SK-N-SH (cell line): ENCODE data around the gene IRGM. TPM values are rescaled to one million over a fixed set of nuclear protein-coding genes. Genes with fewer than 3 reads are reported as not detected.
"Not testable (repeated sequence)": the region's sequence is repeated elsewhere in the genome, so short reads cannot be mapped to it uniquely, and the experiment has no call there.

Experiments used
- CTCF ChIA-PET: fragments of 300-600, 350-600 bp; formaldehyde crosslinking; extraction: SDS; loops from one replicate; lab custom pipeline; 2021; lab: Yijun Ruan, JAX
- POLR2A ChIA-PET: fragments of 350-600 bp; sonication (Branson Sonifier 250); formaldehyde crosslinking; extraction: SDS; loops from one replicate; lab custom pipeline; 2020; ENCODE audit warnings: antibody characterized with exemption, inconsistent platforms; lab: Yijun Ruan, JAX
- DNase-seq: peaks from one replicate; pipeline ENCODE4 v3.0.0; 2012
- H2AFZ ChIP-seq: fragments of 200-600 bp; sonication (generic); 2 replicates; pipeline ENCODE4 v1.8.1; 2016; ENCODE audit warnings: antibody characterized with exemption, mild to moderate bottlenecking, low read depth
- H3F3A ChIP-seq: fragments of 200-600 bp; sonication (generic); replicated peaks from 2 replicates; pipeline ENCODE3; 2016; ENCODE audit warnings: antibody characterized with exemption, mild to moderate bottlenecking; ENCODE audit not compliant: insufficient read depth
- H3K27ac ChIP-seq, 2 experiments: fragments of 200-500 bp in 1 of 2; fragments of 200-600 bp in 1 of 2; sonication (Bioruptor generic) in 1 of 2; sonication (generic), shearing (Covaris generic) in 1 of 2; 2 replicates each; pipeline versions ENCODE4 v1.5.1 to v1.6.1; 2014 to 2016; ENCODE audit warnings: low read depth in 2 of 2, inconsistent platforms in 1 of 2, low read length in 1 of 2, mild to moderate bottlenecking in 1 of 2, mixed read lengths in 1 of 2
- H3K27me3 ChIP-seq: fragments of 200-600 bp; sonication (generic), shearing (Covaris generic); 2 replicates; pipeline ENCODE4 v1.6.1; 2016; ENCODE audit warnings: mixed run types; ENCODE audit not compliant: insufficient read depth
- H3K36me3 ChIP-seq, 2 experiments: fragments of 200-500 bp in 1 of 2; fragments of 200-600 bp in 1 of 2; sonication (Bioruptor generic) in 1 of 2; sonication (generic) in 1 of 2; replicated peaks in 1 of 2; 2 replicates each; pipeline versions ENCODE3 to v1.5.1; 2014 to 2016; ENCODE audit warnings: low read length in 1 of 2, mild to moderate bottlenecking in 1 of 2; ENCODE audit not compliant: insufficient read depth in 2 of 2, control insufficient read depth in 1 of 2
- H3K4me1 ChIP-seq, 2 experiments: fragments of 200-500 bp in 1 of 2; fragments of 200-600 bp in 1 of 2; sonication (Bioruptor generic) in 1 of 2; sonication (generic), shearing (Covaris generic) in 1 of 2; 2 replicates each; pipeline versions ENCODE4 v1.5.1 to v1.6.1; 2014 to 2016; ENCODE audit warnings: low read depth in 1 of 2, low read length in 1 of 2, mixed run types in 1 of 2; ENCODE audit not compliant: insufficient read depth in 2 of 2, control insufficient read depth in 1 of 2
- H3K4me2 ChIP-seq: fragments of 200-600 bp; sonication (generic), shearing (Covaris generic); 2 replicates; pipeline ENCODE4 v1.6.1; 2017; ENCODE audit warnings: mixed run types
- H3K4me3 ChIP-seq, 2 experiments: fragments of 200-500 bp in 1 of 2; fragments of 200-600 bp in 1 of 2; sonication (Bioruptor generic) in 1 of 2; sonication (generic), shearing (Covaris generic) in 1 of 2; 2 replicates each; pipeline versions ENCODE4 v1.5.1 to v1.8.1; 2014 to 2016; ENCODE audit warnings: low read depth in 2 of 2, inconsistent platforms in 1 of 2, low read length in 1 of 2, mild to moderate bottlenecking in 1 of 2, mixed read lengths in 1 of 2, moderate library complexity in 1 of 2
- H3K79me2 ChIP-seq: fragments of 200-600 bp; sonication (generic); 2 replicates; pipeline ENCODE4 v1.8.1; 2017; ENCODE audit warnings: mild to moderate bottlenecking; ENCODE audit not compliant: insufficient read depth
- H3K9ac ChIP-seq: fragments of 200-600 bp; sonication (generic); 2 replicates; pipeline ENCODE4 v1.6.1; 2017; ENCODE audit warnings: mixed run types
- H3K9me2 ChIP-seq: fragments of 200-600 bp; sonication (generic); 2 replicates; pipeline ENCODE4 v1.6.1; 2017; ENCODE audit warnings: mixed run types
- H3K9me3 ChIP-seq: fragments of 200-600 bp; sonication (generic); 2 replicates; pipeline ENCODE4 v1.6.1; 2017; ENCODE audit warnings: mixed run types, mild to moderate bottlenecking, moderate library complexity
- H4K20me1 ChIP-seq: fragments of 200-600 bp; sonication (generic); 2 replicates; pipeline ENCODE4 v1.6.1; 2017; ENCODE audit warnings: mild to moderate bottlenecking, mixed run types; ENCODE audit not compliant: insufficient read depth
- ELF1 ChIP-seq: IDR thresholded peaks from 2 replicates; pipeline ENCODE4 v1.4.0; 2012
- FOXJ3 ChIP-seq: sonication (generic); formaldehyde crosslinking; IDR thresholded peaks from 2 replicates; pipeline ENCODE4 v1.5.1; 2020; ENCODE audit warnings: mild to moderate bottlenecking, missing genetic modification reagents
- GABPA ChIP-seq: IDR thresholded peaks from 2 replicates; pipeline ENCODE4 v1.4.0; 2012; ENCODE audit warnings: low read depth, mild to moderate bottlenecking
- GATA2 ChIP-seq: sonication (generic); formaldehyde crosslinking; IDR thresholded peaks from 2 replicates; pipeline ENCODE4 v1.5.0; 2020; ENCODE audit warnings: mild to moderate bottlenecking, missing genetic modification reagents
- MXI1 ChIP-seq: IDR thresholded peaks from 2 replicates; pipeline ENCODE4 v1.6.1; 2012; ENCODE audit warnings: mild to moderate bottlenecking, low read depth, low read length, improper control_type of control experiment
- NFIC ChIP-seq: IDR thresholded peaks from 2 replicates; pipeline ENCODE4 v1.4.0; 2012; ENCODE audit warnings: borderline replicate concordance
- POLR2AphosphoS5 ChIP-seq: IDR thresholded peaks from 2 replicates; pipeline ENCODE4 v1.6.1; 2012; ENCODE audit warnings: low read depth, low read length
- REST ChIP-seq: IDR thresholded peaks from 2 replicates; pipeline ENCODE4 v1.6.1; 2012; ENCODE audit warnings: mild to moderate bottlenecking, low read depth, low read length, moderate library complexity
- RFX5 ChIP-seq: IDR thresholded peaks from 2 replicates; pipeline ENCODE4 v1.6.1; 2012; ENCODE audit warnings: mild to moderate bottlenecking, improper control_type of control experiment, low read length
- TAF1 ChIP-seq: IDR thresholded peaks from 2 replicates; pipeline ENCODE4 v1.6.1; 2012; ENCODE audit warnings: low read depth, mild to moderate bottlenecking, low read length, moderate library complexity, borderline replicate concordance
- TCF12 ChIP-seq: IDR thresholded peaks from 2 replicates; pipeline ENCODE4 v1.4.0; 2012
- TEAD4 ChIP-seq: IDR thresholded peaks from 2 replicates; pipeline ENCODE4 v1.4.0; 2012; ENCODE audit warnings: mild to moderate bottlenecking, borderline replicate concordance; ENCODE audit not compliant: insufficient read depth
- YY1 ChIP-seq: IDR thresholded peaks from 2 replicates; pipeline ENCODE4 v1.4.0; 2012; ENCODE audit warnings: low read depth, mild to moderate bottlenecking
- WGBS: methylation state at CpG from one replicate; pipeline ENCODE4 v1.1.6; 2017; ENCODE audit warnings: low lambda C conversion rate; 5-methylcytosine and 5-hydroxymethylcytosine counted together
- polyA plus RNA-seq, 3 experiments: library from polyadenylated mRNA; depleted of rRNA; stranded (reverse); fragments of >200 nt; gene quantifications; 2 replicates each; pipeline ENCODE4 v1.2.3, GENCODE V29; 2012
- TF ChIP-seq, protein P1 (sequence below): IDR thresholded peaks from 2 replicates; pipeline ENCODE4 v1.4.0; 2012; ENCODE audit warnings: low read depth, borderline replicate concordance
- TF ChIP-seq, protein P2 (sequence below): fragments of 150-350 bp; IDR thresholded peaks from 2 replicates; pipeline ENCODE4 v1.6.1; 2016; ENCODE audit warnings: mild to moderate bottlenecking, low read depth, low read length

The IRGM gene
- polyA plus RNA-seq, 1 of the 3 experiments (the other 2 are of a cell fraction): 0.13 TPM

DNA sequence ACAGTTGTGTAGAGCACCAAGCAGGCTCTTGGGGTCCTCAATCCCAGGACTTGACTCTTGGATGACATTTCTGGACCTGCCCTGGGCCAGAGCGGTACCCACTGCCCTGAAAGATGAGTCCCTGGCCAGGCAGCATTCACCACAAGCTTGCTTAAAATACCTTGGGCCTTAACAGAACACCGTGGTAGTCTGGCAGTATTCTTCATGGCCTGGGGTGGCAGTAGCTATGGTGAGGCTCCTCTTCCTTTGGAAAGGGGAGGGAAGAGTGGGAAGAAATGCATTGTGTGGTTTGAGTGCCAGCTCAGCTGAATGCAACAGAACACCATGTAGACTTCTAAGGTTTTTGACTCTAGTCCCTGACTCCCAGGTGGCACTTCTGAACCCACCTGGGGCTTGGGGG lies 29.4 kb upstream of the IRGM start:
- Histone ChIP-seq H3K36me3 (no peaks in the 10 kb centered on the region), H3F3A (no peaks in the 10 kb centered on the region), H3K9me3 (0 out of 2 replicates have a peak, but pooled peaks cover 7% of the 10 kb centered on the region), H3K4me3 (no peak overlapping the region), H2AFZ (no peak overlapping the region), H3K27ac (no peak overlapping the region), H3K27me3 (no peaks in the 10 kb centered on the region), H3K4me1 (no peaks in the 10 kb centered on the region), H3K79me2 (no peaks in the 10 kb centered on the region), H3K4me2 (no peak overlapping the region), H3K9ac (no peak overlapping the region), H4K20me1 (no peaks in the 10 kb centered on the region), H3K9me2 (no peaks in the 10 kb centered on the region)
- DNase-seq: no peak
- 37% methylated on average over 2 of the region's 2 CpGs for WGBS
- no peak for TF ChIP-seq FOXJ3 (CRISPR knock-in tag)
- no peak for TF ChIP-seq TCF12
- ChIA-PET POLR2A (no interaction called here), CTCF (interaction anchor here (1.2 to 2.1 kb wide), 2 partner anchors 15 to 257 kb away, joined by 4 to 6 read pairs; no protein-coding TSS in a partner anchor)

DNA sequence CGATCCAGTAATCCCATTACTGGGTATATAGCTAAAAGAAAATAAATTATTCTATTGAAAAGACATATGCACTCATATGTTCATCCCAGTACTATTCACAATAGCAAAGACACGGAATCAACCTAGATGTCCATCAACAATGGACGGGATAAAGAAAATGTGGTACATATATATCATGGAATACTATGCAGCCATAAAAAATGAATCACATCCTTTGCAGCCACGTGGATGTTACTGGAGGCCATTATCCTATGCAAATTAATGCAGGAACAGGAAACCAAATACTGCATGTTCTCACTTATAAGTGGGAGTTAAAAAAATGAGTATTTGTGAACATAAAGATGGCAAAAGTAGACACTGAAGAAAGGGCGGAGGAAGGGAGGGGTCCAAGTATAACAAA lies 16.6 kb upstream of the IRGM start:
- Histone ChIP-seq H3F3A (no peaks in the 10 kb centered on the region), H3K9me2 (no peaks in the 10 kb centered on the region), H2AFZ (no peak overlapping the region), H3K36me3 (no peaks in the 10 kb centered on the region), H3K27ac (no peak overlapping the region), H3K4me3 (no peak overlapping the region), H3K4me2 (no peak overlapping the region), H4K20me1 (no peaks in the 10 kb centered on the region), H3K27me3 (no peaks in the 10 kb centered on the region), H3K79me2 (no peaks in the 10 kb centered on the region), H3K9ac (no peak overlapping the region), H3K4me1 (no peaks in the 10 kb centered on the region), H3K9me3 (no peaks in the 10 kb centered on the region)
- ChIA-PET POLR2A (no interaction called here), CTCF (no interaction called here)
- 9% methylated on average over 5 of the region's 5 CpGs for WGBS
- DNase-seq: no peak
- TF ChIP-seq RFX5: no peak
- TF ChIP-seq POLR2AphosphoS5: no peak
- TF ChIP-seq ELF1: no peak
- TF ChIP-seq, protein P1, sequence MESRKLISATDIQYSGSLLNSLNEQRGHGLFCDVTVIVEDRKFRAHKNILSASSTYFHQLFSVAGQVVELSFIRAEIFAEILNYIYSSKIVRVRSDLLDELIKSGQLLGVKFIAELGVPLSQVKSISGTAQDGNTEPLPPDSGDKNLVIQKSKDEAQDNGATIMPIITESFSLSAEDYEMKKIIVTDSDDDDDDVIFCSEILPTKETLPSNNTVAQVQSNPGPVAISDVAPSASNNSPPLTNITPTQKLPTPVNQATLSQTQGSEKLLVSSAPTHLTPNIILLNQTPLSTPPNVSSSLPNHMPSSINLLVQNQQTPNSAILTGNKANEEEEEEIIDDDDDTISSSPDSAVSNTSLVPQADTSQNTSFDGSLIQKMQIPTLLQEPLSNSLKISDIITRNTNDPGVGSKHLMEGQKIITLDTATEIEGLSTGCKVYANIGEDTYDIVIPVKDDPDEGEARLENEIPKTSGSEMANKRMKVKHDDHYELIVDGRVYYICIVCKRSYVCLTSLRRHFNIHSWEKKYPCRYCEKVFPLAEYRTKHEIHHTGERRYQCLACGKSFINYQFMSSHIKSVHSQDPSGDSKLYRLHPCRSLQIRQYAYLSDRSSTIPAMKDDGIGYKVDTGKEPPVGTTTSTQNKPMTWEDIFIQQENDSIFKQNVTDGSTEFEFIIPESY: no peak
- no peak for TF ChIP-seq MXI1
- no peak for TF ChIP-seq REST
- no peak for TF ChIP-seq GABPA
- no peak for TF ChIP-seq TAF1
- TF ChIP-seq TEAD4: no peak
- no peak for TF ChIP-seq YY1
- TF ChIP-seq, protein P2, sequence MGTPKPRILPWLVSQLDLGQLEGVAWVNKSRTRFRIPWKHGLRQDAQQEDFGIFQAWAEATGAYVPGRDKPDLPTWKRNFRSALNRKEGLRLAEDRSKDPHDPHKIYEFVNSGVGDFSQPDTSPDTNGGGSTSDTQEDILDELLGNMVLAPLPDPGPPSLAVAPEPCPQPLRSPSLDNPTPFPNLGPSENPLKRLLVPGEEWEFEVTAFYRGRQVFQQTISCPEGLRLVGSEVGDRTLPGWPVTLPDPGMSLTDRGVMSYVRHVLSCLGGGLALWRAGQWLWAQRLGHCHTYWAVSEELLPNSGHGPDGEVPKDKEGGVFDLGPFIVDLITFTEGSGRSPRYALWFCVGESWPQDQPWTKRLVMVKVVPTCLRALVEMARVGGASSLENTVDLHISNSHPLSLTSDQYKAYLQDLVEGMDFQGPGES: no peak
- no peak for TF ChIP-seq NFIC
- TF ChIP-seq GATA2 (CRISPR knock-in tag): no peak
- TF ChIP-seq FOXJ3 (CRISPR knock-in tag): no peak

GRCh38 chr5:150831821-150832220 lies 14.5 kb upstream of the IRGM start:
- H2AFZ ChIP-seq, DNase-seq, H3K4me1 ChIP-seq, H3K79me2 ChIP-seq, H3K27me3 ChIP-seq, H3K4me3 ChIP-seq, H3K9me2 ChIP-seq, H3K4me2 ChIP-seq, H3K9me3 ChIP-seq, H3K9ac ChIP-seq, CTCF ChIA-PET, H3F3A ChIP-seq, POLR2A ChIA-PET, H4K20me1 ChIP-seq, H3K27ac ChIP-seq, H3K36me3 ChIP-seq: not testable (repeated sequence)
- 8% methylated on average over 3 of the region's 3 CpGs for WGBS
